ENCODE results near the gene SELENOW.
A peak's percentile ranks its signal among the peaks of the same experiment; 100 is the strongest.
"Not testable (repeated sequence)": the region's sequence is repeated elsewhere in the genome, so short reads cannot be mapped to it uniquely, and the experiment has no call there.

Gene SELENOW

GRCh38 chr19:47768604-47769003, 9.9 kb upstream of the SELENOW start:
- Histone ChIP-seq H4K20me1 (ENCODE audit: insufficient read depth, low read length, poor library complexity, severe bottlenecking) (no peaks in the 10 kb centered on the region), H3K9me2 (replicated peaks; ENCODE audit: low read depth, low read length) (no peaks in the 10 kb centered on the region), H3K79me2 (ENCODE audit: insufficient read depth, low read length) (no peaks in the 10 kb centered on the region), H3K27me3 (ENCODE audit: insufficient read depth, low read length, poor library complexity, severe bottlenecking) (no peaks in the 10 kb centered on the region), H3K4me3 (ENCODE audit: low read length, poor library complexity, severe bottlenecking) (no peak overlapping the region), H3K4me1 (ENCODE audit: insufficient read depth, low read length, poor library complexity, severe bottlenecking) (peaks cover 3% of the 10 kb centered on the region), H3K4me2 (ENCODE audit: low read depth, low read length, poor library complexity, severe bottlenecking) (no peak overlapping the region), H3K9me3 (ENCODE audit: insufficient read depth, low read depth, low read length) (no peaks in the 10 kb centered on the region), H3K36me3 (ENCODE audit: insufficient read depth, low read length) (no peaks in the 10 kb centered on the region), H3F3A (ENCODE audit: low read depth) (no peaks in the 10 kb centered on the region), H3K9ac (ENCODE audit: low read depth, low read length, poor library complexity, severe bottlenecking) (no peak overlapping the region), H2AFZ (ENCODE audit: low read length) (no peak overlapping the region)
- TF ChIP-seq CTCF (conservative IDR thresholded peaks at IDR 0.05; ENCODE audit: low read length), result no peak; the same call in 1 of the 2 replicates
- no peak for TF ChIP-seq EZH2phosphoT487 (IDR thresholded peaks at IDR 0.05; ENCODE audit: borderline replicate concordance)

GRCh38 chr19:47769534-47769933, 9.0 kb upstream of the SELENOW start:
- no peaks in the 10 kb centered on the region for H3K79me2 ChIP-seq (ENCODE audit: insufficient read depth, low read length)
- no peaks in the 10 kb centered on the region for H3K9me2 ChIP-seq (replicated peaks; ENCODE audit: low read depth, low read length)
- H3K9me3 ChIP-seq (ENCODE audit: insufficient read depth, low read depth, low read length), result no peaks in the 10 kb centered on the region
- H3K36me3 ChIP-seq (ENCODE audit: insufficient read depth, low read length), result no peaks in the 10 kb centered on the region
- no peaks in the 10 kb centered on the region for H4K20me1 ChIP-seq (ENCODE audit: insufficient read depth, low read length, poor library complexity, severe bottlenecking)
- no peaks in the 10 kb centered on the region for H3F3A ChIP-seq (ENCODE audit: low read depth)
- TF ChIP-seq EZH2phosphoT487 (IDR thresholded peaks at IDR 0.05; ENCODE audit: borderline replicate concordance) (no peak), CTCF (conservative IDR thresholded peaks at IDR 0.05; ENCODE audit: low read length) (no peak)
- no peak overlapping the region for H3K4me2 ChIP-seq (ENCODE audit: low read depth, low read length, poor library complexity, severe bottlenecking)
- H2AFZ ChIP-seq (ENCODE audit: low read length), result no peak overlapping the region
- no peak overlapping the region for H3K4me3 ChIP-seq (ENCODE audit: low read length, poor library complexity, severe bottlenecking)
- H3K27me3 ChIP-seq (ENCODE audit: insufficient read depth, low read length, poor library complexity, severe bottlenecking), result no peaks in the 10 kb centered on the region
- peaks cover 3% of the 10 kb centered on the region for H3K4me1 ChIP-seq (ENCODE audit: insufficient read depth, low read length, poor library complexity, severe bottlenecking)
- no peak overlapping the region for H3K9ac ChIP-seq (ENCODE audit: low read depth, low read length, poor library complexity, severe bottlenecking)

GRCh38 chr19:47771291-47771690, 7.2 kb upstream of the SELENOW start:
- H4K20me1 ChIP-seq (ENCODE audit: insufficient read depth, low read length, poor library complexity, severe bottlenecking); H3K79me2 ChIP-seq (ENCODE audit: insufficient read depth, low read length); H2AFZ ChIP-seq (ENCODE audit: low read length); H3K9me2 ChIP-seq (replicated peaks; ENCODE audit: low read depth, low read length); H3K4me3 ChIP-seq (ENCODE audit: low read length, poor library complexity, severe bottlenecking); H3F3A ChIP-seq (ENCODE audit: low read depth); H3K36me3 ChIP-seq (ENCODE audit: insufficient read depth, low read length); H3K9me3 ChIP-seq (ENCODE audit: insufficient read depth, low read depth, low read length); H3K27me3 ChIP-seq (ENCODE audit: insufficient read depth, low read length, poor library complexity, severe bottlenecking); H3K4me1 ChIP-seq (ENCODE audit: insufficient read depth, low read length, poor library complexity, severe bottlenecking); H3K4me2 ChIP-seq (ENCODE audit: low read depth, low read length, poor library complexity, severe bottlenecking); H3K9ac ChIP-seq (ENCODE audit: low read depth, low read length, poor library complexity, severe bottlenecking): not testable (repeated sequence)

GRCh38 chr19:47776568-47776967, 1.9 kb upstream of the SELENOW start:
- Histone ChIP-seq H3K27me3 (ENCODE audit: insufficient read depth, low read length, poor library complexity, severe bottlenecking) (no peaks in the 10 kb centered on the region), H3K36me3 (ENCODE audit: insufficient read depth, low read length) (no peaks in the 10 kb centered on the region; the same call in 1 of the 2 replicates), H3K9me3 (ENCODE audit: insufficient read depth, low read depth, low read length) (no peaks in the 10 kb centered on the region), H3K79me2 (ENCODE audit: insufficient read depth, low read length) (peaks cover 39% of the 10 kb centered on the region), H3F3A (ENCODE audit: low read depth) (no peaks in the 10 kb centered on the region), H4K20me1 (ENCODE audit: insufficient read depth, low read length, poor library complexity, severe bottlenecking) (peaks cover 20% of the 10 kb centered on the region), H3K4me3 (ENCODE audit: low read length, poor library complexity, severe bottlenecking) (no peak overlapping the region), H2AFZ (ENCODE audit: low read length) (no peak overlapping the region), H3K4me2 (ENCODE audit: low read depth, low read length, poor library complexity, severe bottlenecking) (no peak overlapping the region), H3K9me2 (replicated peaks; ENCODE audit: low read depth, low read length) (no peaks in the 10 kb centered on the region), H3K4me1 (ENCODE audit: insufficient read depth, low read length, poor library complexity, severe bottlenecking) (peaks cover 18% of the 10 kb centered on the region), H3K9ac (ENCODE audit: low read depth, low read length, poor library complexity, severe bottlenecking) (no peak overlapping the region)
- TF ChIP-seq CTCF (conservative IDR thresholded peaks at IDR 0.05; ENCODE audit: low read length) (no peak), EZH2phosphoT487 (IDR thresholded peaks at IDR 0.05; ENCODE audit: borderline replicate concordance) (no peak)

- H3K4me3 ChIP-seq (ENCODE audit: low read length, poor library complexity, severe bottlenecking), result peak overlapping the region; percentile 82
- peak overlapping the region; percentile 97 for H3K9ac ChIP-seq (ENCODE audit: low read depth, low read length, poor library complexity, severe bottlenecking)
- H4K20me1 ChIP-seq (ENCODE audit: insufficient read depth, low read length, poor library complexity, severe bottlenecking), result peaks cover 20% of the 10 kb centered on the region
- peak overlapping the region; percentile 82; the same call in 1 of the 2 replicates for H2AFZ ChIP-seq (ENCODE audit: low read length)
- H3K79me2 ChIP-seq (ENCODE audit: insufficient read depth, low read length), result peaks cover 39% of the 10 kb centered on the region
- H3F3A ChIP-seq (ENCODE audit: low read depth); H3K9me3 ChIP-seq (ENCODE audit: insufficient read depth, low read depth, low read length); H3K27me3 ChIP-seq (ENCODE audit: insufficient read depth, low read length, poor library complexity, severe bottlenecking); H3K9me2 ChIP-seq (replicated peaks; ENCODE audit: low read depth, low read length); H3K36me3 ChIP-seq (ENCODE audit: insufficient read depth, low read length): not testable (repeated sequence)
- H3K4me1 ChIP-seq (ENCODE audit: insufficient read depth, low read length, poor library complexity, severe bottlenecking), result peaks cover 18% of the 10 kb centered on the region
- H3K4me2 ChIP-seq (ENCODE audit: low read depth, low read length, poor library complexity, severe bottlenecking), result peak overlapping the region; percentile 95
Measured at GRCh38 chr19:47777245-47778048, 1.1 kb upstream of the SELENOW start.

All from Loucy (cell line).